ENCODE measurements around the gene SYT1. TPM values are rescaled to one million over a fixed set of nuclear protein-coding genes. Genes with fewer than 3 reads are reported as not detected.

SYT1 gene
- total RNA-seq, 4 donors from 2014 or later = 4.1 to 10.0 (median 6.7) TPM

DNA sequence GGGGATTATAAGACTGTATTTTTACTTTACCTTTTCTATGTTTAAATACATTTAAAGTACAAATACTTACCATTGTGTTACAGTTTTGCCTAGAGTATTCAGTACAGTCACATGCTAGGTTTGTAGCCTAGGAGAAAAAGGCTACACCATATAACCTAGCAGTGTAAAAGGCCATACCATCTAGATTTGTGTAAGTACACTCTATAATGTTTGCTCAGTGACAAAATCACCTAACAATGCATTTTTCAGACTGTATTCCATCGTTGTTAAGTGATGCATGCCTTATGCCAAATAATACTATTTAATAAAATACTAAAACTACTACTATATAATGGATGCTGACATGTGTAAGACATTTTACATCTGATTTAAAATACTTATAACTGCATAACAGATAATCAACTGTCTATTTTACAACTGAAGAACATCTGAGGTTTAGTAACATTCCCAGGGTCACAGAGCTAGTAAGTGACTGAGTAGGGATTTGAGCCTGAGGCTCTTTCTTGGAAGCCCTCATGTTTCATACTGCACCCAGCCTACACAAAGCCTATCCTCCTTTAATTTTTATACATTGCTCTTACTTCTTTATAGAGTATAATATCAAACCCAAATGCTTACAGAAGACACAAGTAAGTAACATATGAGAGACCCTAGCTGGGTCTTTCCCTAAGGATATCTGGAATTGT is 296.8 kb downstream of the SYT1 start:
- Histone ChIP-seq H3K4me1 (no peaks in the 10 kb centered on the region), H3K36me3 (no peaks in the 10 kb centered on the region), H3K27ac (replicated peaks in 1 of 4) (no peak overlapping the region), H3K9me3 (no peaks in the 10 kb centered on the region), H3K4me3 (no peak overlapping the region), H3K27me3 (no peaks in the 10 kb centered on the region)
- WGBS = 68% methylated on average over 1 of the region's 1 CpG
- no peak for DNase-seq (ENCODE audit: extremely low spot score)
- TF ChIP-seq POLR2A (IDR thresholded peaks at IDR 0.05; ENCODE audit: low read depth) = no peak
- TF ChIP-seq, protein P1, sequence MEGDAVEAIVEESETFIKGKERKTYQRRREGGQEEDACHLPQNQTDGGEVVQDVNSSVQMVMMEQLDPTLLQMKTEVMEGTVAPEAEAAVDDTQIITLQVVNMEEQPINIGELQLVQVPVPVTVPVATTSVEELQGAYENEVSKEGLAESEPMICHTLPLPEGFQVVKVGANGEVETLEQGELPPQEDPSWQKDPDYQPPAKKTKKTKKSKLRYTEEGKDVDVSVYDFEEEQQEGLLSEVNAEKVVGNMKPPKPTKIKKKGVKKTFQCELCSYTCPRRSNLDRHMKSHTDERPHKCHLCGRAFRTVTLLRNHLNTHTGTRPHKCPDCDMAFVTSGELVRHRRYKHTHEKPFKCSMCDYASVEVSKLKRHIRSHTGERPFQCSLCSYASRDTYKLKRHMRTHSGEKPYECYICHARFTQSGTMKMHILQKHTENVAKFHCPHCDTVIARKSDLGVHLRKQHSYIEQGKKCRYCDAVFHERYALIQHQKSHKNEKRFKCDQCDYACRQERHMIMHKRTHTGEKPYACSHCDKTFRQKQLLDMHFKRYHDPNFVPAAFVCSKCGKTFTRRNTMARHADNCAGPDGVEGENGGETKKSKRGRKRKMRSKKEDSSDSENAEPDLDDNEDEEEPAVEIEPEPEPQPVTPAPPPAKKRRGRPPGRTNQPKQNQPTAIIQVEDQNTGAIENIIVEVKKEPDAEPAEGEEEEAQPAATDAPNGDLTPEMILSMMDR (IDR thresholded peaks at IDR 0.05) = no peak
- no peak for TF ChIP-seq POLR2AphosphoS5 (IDR thresholded peaks at IDR 0.05)
- no peak for TF ChIP-seq EP300 (IDR thresholded peaks at IDR 0.05)
- intact Hi-C loops (cut with DNase I) = no loop called here

- no peaks in the 10 kb centered on the region for H3K27me3 ChIP-seq
- H3K4me3 ChIP-seq = no peak overlapping the region
- no peak for DNase-seq (ENCODE audit: extremely low spot score)
- intact Hi-C loops (cut with DNase I) = no loop called here
- TF ChIP-seq POLR2AphosphoS5 (IDR thresholded peaks at IDR 0.05) (no peak), EP300 (IDR thresholded peaks at IDR 0.05) (no peak), POLR2A (IDR thresholded peaks at IDR 0.05; ENCODE audit: low read depth) (no peak)
- TF ChIP-seq, protein P1 (IDR thresholded peaks at IDR 0.05) = no peak
- H3K9me3 ChIP-seq = no peaks in the 10 kb centered on the region
- no peaks in the 10 kb centered on the region for H3K36me3 ChIP-seq
- no peaks in the 10 kb centered on the region for H3K4me1 ChIP-seq
- H3K27ac ChIP-seq (replicated peaks in 1 of 4) = no peak overlapping the region
- WGBS = 55% methylated on average over 3 of the region's 3 CpGs
Observed at GRCh38 chr12:79162147-79162772, 297.7 kb downstream of the SYT1 start.

DNA sequence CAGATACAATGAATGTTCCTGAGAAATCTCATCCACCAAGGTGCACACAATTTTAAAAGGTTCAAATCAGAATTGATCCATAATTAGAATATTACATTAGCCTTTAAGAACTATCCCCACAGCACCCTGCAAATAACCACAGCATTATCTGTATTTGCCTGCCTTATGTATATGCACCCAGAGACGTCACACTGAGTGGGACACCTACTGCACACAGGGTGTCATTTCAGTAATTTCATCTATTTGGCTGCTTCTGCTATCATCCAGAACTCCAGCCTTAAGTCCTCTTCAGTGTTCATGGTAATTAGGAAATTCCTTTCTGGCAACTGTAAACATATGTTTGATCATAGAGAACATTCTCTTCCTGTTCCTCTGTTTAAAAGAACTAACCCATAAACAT is 298.4 kb downstream of the SYT1 start:
- DNase-seq (ENCODE audit: extremely low spot score) = no peak
- Histone ChIP-seq H3K4me1 (no peaks in the 10 kb centered on the region), H3K27me3 (no peaks in the 10 kb centered on the region), H3K36me3 (no peaks in the 10 kb centered on the region), H3K4me3 (no peak overlapping the region), H3K27ac (replicated peaks in 1 of 4) (no peak overlapping the region), H3K9me3 (no peaks in the 10 kb centered on the region)
- no peak for TF ChIP-seq POLR2A (IDR thresholded peaks at IDR 0.05; ENCODE audit: low read depth)
- TF ChIP-seq, protein P1 (IDR thresholded peaks at IDR 0.05) = no peak
- no peak for TF ChIP-seq EP300 (IDR thresholded peaks at IDR 0.05)
- TF ChIP-seq POLR2AphosphoS5 (IDR thresholded peaks at IDR 0.05) = no peak
- intact Hi-C loops (cut with DNase I) = no loop called here
- WGBS = 94% methylated on average over 1 of the region's 1 CpG

- Histone ChIP-seq H3K36me3 (no peaks in the 10 kb centered on the region), H3K4me1 (no peaks in the 10 kb centered on the region), H3K9me3 (no peaks in the 10 kb centered on the region), H3K27me3 (no peaks in the 10 kb centered on the region), H3K27ac (replicated peaks in 1 of 4) (no peak overlapping the region), H3K4me3 (no peak overlapping the region)
- no peak for DNase-seq (ENCODE audit: extremely low spot score)
- intact Hi-C loops (cut with DNase I) = no loop called here
- TF ChIP-seq POLR2A (IDR thresholded peaks at IDR 0.05; ENCODE audit: low read depth) (no peak), EP300 (IDR thresholded peaks at IDR 0.05) (no peak), POLR2AphosphoS5 (IDR thresholded peaks at IDR 0.05) (no peak)
- TF ChIP-seq, protein P1 (IDR thresholded peaks at IDR 0.05) = no peak
- 73% methylated on average over 2 of the region's 2 CpGs for WGBS
Observed at GRCh38 chr12:79164890-79165289, 300.3 kb downstream of the SYT1 start.
